ENCODE measurements around the gene MYPN.

MYPN gene

DNA sequence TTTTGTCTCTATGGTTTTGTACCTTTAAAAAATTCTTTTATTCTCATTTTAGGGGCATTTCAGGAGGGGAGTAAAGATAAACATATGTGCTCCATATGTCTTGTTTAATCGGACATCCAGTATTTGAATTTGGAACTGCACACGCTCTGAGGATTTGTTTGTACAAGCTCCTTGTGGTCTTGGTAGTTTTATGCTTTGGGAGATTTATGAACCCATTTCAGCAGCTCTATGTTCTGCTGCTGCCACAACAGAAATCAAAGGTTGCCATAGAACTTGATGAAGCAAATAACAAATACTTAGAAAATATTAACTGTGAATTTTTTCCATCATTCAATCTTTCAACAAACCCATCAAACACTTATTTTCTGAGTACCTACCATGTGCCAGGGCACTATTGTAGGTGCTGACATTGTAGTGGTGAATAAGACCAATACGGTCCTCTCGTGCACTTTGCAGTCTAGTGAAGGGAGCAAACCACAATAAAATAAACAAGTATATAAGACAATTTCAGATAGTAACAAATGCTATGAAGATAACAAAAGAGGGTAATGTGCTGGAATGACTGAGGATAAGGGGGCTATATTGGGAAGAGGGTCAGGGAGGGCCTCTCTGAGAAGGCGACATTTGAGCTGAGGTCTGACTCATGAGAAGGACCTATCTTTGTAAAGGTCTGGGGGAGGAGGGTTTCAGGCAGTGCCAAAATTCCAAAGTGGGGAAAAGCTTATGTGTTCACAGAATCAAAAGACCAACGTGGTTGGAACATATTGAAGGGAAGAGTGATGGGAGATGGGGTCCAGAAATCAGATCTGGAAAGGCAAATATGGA lies 30.4 kb downstream of the MYPN start:
- no peak for TF ChIP-seq CTCF (IDR thresholded peaks at IDR 0.05; ENCODE audit: low read depth, low read length)
- Histone ChIP-seq H3K36me3 (no peaks in the 10 kb centered on the region), H3K27me3 (no peaks in the 10 kb centered on the region), H3K4me3 (ENCODE audit: low read depth, low read length) (no peak overlapping the region), H3K9me3 (no peaks in the 10 kb centered on the region), H3K4me1 (peaks cover 5% of the 10 kb centered on the region; the same call in 1 of the 2 replicates)
- no peak for DNase-seq

DNA sequence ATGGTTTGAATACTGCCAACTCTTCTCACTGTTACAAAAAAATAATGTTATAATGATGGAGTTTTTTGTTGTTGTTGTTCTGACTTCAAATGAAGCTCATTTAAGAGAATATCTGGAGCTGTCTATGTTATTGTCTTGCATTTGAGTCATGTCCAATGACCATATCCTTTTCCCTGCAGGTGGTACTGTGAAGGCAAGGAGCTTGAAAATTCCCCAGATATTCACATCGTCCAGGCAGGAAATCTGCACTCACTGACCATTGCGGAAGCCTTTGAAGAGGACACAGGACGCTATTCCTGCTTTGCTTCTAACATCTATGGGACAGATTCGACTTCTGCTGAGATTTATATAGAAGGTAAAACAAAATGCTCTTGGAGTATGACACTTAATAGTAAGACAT lies 33.5 kb downstream of the MYPN start:
- no peaks in the 10 kb centered on the region for H3K4me1 ChIP-seq
- H3K36me3 ChIP-seq = no peaks in the 10 kb centered on the region
- no peak overlapping the region for H3K4me3 ChIP-seq (ENCODE audit: low read depth, low read length)
- TF ChIP-seq CTCF (IDR thresholded peaks at IDR 0.05; ENCODE audit: low read depth, low read length) = no peak
- no peaks in the 10 kb centered on the region for H3K9me3 ChIP-seq
- no peak for DNase-seq
- H3K27me3 ChIP-seq = no peaks in the 10 kb centered on the region

DNA sequence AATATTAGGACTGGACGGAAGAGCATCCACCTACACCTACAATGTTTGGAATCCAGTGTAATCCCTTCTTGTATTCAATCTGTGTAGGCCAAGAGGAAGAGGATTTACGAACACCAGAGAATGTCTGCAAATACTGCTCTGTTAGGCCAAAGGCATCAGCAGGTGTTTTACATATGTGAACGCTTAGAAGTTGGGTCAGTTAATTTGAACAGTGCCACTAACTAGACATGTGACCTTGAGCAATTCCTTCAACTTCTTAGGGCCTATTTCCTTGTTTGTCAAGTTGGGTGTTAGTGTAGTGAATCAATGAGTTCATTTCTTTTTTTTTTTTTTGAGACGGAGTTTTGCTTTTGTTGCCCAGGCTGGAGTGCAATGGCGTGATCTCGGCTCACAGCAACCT lies 35.4 kb downstream of the MYPN start:
- Histone ChIP-seq H3K27me3 (no peaks in the 10 kb centered on the region), H3K4me3 (ENCODE audit: low read depth, low read length) (no peak overlapping the region), H3K9me3 (no peaks in the 10 kb centered on the region), H3K36me3 (no peaks in the 10 kb centered on the region), H3K4me1 (no peaks in the 10 kb centered on the region)
- DNase-seq = no peak
- TF ChIP-seq CTCF (IDR thresholded peaks at IDR 0.05; ENCODE audit: low read depth, low read length) = no peak

DNA sequence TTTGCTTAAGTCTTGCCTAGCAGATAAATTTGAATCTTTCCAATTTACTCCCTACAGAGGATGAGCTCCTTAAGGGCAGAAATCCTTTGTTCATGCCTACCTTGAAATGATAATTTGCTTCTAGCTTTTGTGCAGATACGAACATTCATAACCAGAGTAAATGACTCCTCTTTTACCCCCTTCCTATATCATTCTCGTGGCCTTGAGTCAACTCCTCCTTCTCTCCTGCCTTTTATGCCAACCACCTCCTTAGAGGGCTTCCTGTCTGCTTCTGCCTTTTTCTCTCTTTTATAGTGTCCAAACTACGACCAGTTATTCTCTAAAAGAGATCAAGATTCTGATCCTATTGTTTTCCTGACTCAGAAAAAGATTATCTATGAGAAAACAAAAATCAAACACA lies 36.4 kb downstream of the MYPN start:
- H3K36me3 ChIP-seq = no peaks in the 10 kb centered on the region
- TF ChIP-seq CTCF (IDR thresholded peaks at IDR 0.05; ENCODE audit: low read depth, low read length) = no peak
- no peak for DNase-seq
- no peaks in the 10 kb centered on the region for H3K4me1 ChIP-seq
- no peaks in the 10 kb centered on the region for H3K27me3 ChIP-seq
- no peaks in the 10 kb centered on the region for H3K9me3 ChIP-seq
- H3K4me3 ChIP-seq (ENCODE audit: low read depth, low read length) = no peak overlapping the region

GRCh38 chr10:68146133-68146532 lies 36.8 kb downstream of the MYPN start:
- H3K4me1 ChIP-seq = no peaks in the 10 kb centered on the region
- TF ChIP-seq CTCF (IDR thresholded peaks at IDR 0.05; ENCODE audit: low read depth, low read length) = no peak

DNA sequence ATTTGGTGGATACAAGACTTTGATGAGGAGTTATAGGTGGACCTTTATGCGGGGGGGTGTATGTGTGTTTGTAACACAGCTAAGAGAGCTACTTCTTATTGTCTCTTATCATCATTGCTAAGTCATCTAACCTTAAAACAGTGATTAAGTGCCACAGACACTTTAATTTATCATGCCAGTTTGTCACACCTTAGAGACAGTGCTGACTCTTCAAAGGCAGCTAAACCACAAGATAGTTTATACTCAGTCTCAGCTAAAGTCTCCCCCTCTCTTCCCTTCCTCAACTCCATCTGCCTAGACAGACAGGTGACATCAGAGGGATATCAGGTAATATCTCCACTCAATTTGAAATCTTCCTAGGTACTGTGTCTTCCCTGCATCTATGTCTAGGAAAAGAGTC lies 42.2 kb downstream of the MYPN start:
- Histone ChIP-seq H3K4me1 (peaks cover 16% of the 10 kb centered on the region), H3K9me3 (no peaks in the 10 kb centered on the region), H3K36me3 (no peaks in the 10 kb centered on the region), H3K4me3 (ENCODE audit: low read depth, low read length) (no peak overlapping the region), H3K27me3 (no peaks in the 10 kb centered on the region)
- no peak for DNase-seq
- TF ChIP-seq CTCF (IDR thresholded peaks at IDR 0.05; ENCODE audit: low read depth, low read length) = no peak

More at GRCh38 chr10:68146133-68146532, 36.8 kb downstream of the MYPN start:
- Histone ChIP-seq H3K9me3 (no peaks in the 10 kb centered on the region), H3K27me3 (no peaks in the 10 kb centered on the region), H3K36me3 (no peaks in the 10 kb centered on the region), H3K4me3 (ENCODE audit: low read depth, low read length) (no peak overlapping the region)
- no peak for DNase-seq
